T-helper 1 cell (primary cell): ENCODE data around the gene DPYD.
A peak's percentile ranks its signal among the peaks of the same experiment; 100 is the strongest.

Experiments used
- DNase-seq, 5 donors: peaks; one replicate each; pipeline ENCODE4 v3.0.0-alpha.2; 2012 to 2020

DPYD gene

DNA sequence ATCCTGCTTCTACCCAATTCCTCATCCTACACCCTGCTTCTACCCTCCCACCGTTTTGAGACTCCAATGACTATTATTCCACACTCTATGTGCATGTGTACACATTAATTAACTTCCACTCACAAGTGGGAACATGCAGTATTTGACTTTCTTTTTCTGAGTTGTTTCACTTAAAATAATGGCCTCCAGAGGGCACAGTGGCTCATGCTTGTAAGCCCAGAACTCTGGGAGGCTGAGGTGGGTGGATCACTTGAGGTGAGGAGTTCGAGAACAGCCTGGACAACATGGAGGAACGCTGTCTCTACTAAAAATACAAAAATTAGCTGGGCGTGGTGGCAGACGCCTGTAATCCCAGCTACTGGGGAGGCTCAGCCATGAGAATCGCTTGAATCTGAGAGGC, 734.5 kb downstream of the DPYD start:
- no peak for DNase-seq

- no peak for DNase-seq
Observed at GRCh38 chr1:97174039-97174704, 746.7 kb downstream of the DPYD start.

DNA sequence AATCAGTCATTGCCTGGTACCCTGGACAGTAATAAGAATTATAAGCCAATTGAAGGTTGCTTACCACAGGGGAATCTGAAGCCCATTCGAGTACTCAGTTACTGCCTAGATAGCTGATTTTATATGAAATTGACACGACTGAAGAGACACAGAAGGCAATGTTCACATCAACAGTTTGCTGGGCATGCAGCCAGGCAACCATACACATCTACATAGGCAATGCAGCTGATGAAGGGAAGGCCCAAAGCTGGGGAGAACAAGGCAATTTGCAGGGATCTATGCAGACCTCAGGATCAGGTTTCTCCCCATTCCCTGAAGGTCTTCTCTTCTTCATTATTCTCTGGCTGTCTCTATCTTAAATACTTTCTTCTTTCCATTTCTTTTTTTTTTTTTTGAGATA, 750.5 kb downstream of the DPYD start:
- no peak for DNase-seq

DNA sequence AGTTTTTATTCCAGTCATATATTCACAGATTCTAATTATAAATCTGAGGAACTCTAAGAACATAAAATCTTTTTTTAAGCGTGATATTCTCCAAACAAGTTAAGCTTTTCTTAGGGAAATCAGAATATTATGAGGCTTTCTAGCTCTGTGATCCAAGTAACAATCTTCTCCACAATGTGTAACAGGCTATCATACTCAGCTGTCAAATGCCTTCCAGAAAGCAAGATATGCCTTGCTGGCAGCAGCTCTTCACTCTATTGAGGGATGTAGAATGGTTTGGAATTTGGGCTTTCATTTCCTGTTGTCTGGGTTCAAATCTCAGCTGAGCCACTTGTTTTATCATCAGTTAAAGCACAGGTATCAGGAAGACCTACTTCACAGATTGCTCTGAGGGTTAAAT, 752.8 kb downstream of the DPYD start:
- DNase-seq = no peak

- no peak for DNase-seq
Observed at GRCh38 chr1:97167246-97167645, 753.6 kb downstream of the DPYD start.

DNA sequence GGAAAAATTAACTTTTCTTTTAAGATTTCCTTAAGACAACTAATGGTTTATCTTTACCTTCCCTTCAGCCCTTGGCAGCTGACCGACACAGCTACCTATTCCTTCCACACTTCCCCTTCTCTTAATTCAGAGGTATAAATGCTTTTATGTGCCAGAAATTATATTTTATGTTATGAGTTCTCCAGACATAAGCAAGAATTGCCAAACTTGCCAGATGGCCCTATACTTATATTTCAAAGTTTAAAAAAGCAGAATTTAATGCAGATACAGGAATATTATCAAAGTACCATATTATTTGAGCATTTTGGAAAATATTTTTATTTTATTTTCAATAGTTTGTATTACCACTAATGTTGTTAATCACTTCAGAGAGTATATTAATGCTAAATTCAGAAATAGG, 754.2 kb downstream of the DPYD start:
- DNase-seq = no peak

- no peak for DNase-seq
Observed at GRCh38 chr1:97164276-97164639, 756.6 kb downstream of the DPYD start.

GRCh38 chr1:97163591-97164275, 757.1 kb downstream of the DPYD start:
- DNase-seq = no peak

DNA sequence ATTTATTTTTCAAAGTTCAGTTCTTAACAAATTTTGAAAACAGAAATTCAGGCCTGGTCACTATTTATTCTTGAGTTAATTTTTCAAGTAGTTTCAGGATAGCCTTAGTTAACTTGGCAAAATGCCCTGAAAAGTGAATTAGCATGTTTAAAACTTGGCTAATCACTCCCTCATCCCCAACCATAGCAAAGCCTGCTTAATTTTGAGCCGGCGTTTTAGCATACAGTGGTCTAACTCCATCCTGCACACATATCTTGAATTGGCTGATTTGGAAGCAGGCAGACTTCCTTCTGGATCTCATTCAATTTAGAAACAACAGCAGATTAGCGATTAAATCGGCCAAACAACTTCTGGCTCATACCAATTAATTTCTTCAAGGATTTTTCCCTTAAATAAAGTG, 760.0 kb downstream of the DPYD start:
- DNase-seq = no peak

DNA sequence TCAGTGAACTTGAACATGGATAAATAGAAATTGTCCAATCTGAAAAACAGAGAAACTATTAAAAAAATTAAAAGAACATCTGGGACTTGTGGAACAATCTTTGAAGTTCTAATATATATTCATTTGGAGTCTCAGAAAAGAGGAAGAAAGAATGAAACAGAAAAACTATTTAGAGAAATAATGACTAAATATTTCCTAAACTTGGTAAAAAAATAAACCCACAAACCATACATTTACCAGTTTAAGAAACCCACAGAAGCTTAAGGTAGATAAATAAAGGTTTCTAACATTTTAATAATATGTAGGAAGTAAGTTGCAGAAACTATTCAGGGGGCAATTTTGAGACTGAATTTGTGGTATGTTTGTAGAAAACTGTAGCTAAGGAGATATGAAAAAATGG, 761.5 kb downstream of the DPYD start:
- DNase-seq = no peak

GRCh38 chr1:97158691-97159096, 762.1 kb downstream of the DPYD start:
- no peak for DNase-seq

DNA sequence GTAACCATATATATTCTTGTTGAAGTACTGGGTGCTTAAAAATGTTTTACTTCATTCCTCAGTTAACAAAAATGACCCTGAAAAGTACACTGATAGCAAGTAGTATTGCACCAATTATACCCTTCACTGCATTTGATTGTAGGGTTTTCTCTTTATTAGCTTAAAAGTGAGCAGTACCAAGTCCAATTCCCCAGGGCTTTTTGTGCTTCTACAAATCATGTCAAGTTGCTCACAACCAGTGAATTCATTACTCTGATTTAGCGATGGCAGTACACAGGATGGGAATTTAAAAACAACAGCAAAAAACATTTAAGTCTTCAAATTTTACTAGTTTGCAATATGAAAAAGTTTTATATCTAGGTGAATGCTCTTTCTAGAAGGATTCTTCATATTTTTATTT, 762.8 kb downstream of the DPYD start:
- no peak for DNase-seq

DNA sequence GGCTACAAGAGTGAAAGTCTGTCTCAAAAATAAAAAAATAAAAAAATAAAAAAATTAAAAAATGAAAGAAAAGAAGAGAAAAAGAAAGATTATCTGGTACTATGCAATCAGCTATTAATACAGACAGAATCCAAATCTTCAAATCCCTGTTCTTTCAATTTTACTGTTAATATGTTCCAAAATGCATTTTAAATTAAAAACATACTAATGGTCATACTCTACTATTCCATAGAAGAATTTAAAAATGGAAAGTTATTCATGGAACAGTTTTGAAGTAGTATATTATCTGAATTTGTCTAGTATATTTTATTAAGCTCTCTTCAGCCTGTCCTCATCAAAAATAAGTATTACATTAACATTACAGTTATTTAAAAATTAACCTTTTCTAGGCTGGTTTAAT, 769.2 kb downstream of the DPYD start:
- DNase-seq = no peak

GRCh38 chr1:97145321-97145956, 775.4 kb downstream of the DPYD start:
- DNase-seq = no peak

GRCh38 chr1:97144527-97144926, 776.3 kb downstream of the DPYD start:
- DNase-seq = no peak

DNA sequence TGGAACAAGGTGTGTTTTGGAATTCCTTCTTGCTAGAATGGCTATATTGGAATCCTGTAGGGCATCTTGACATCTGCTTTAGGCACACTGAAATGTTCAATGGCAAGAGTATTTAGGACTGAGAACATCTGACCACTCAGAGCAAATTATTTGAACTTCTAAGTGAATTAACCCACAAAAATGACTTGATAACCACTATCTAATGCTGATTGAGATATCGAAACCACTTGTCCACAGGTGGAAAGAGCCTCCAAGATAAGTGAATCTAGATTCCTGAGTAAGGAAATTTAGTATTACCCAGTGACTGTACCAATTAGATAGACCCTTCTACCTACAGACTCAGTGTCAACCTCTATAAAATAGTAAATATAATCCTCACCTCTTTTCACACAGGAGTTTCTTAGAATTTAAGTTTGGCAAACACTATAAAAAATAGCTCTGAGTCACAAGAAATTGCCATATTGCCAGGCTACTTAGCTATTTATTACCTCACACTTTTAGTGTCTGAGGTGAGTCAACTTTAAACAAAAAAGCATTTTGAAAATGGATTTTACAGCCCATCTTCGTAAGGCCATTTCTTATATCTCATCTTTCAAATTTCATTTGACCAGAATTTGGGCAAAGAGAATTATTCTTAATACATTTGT, 777.5 kb downstream of the DPYD start:
- no peak for DNase-seq

GRCh38 chr1:97140611-97141010, 780.2 kb downstream of the DPYD start:
- no peak for DNase-seq

- no peak for DNase-seq
Observed at GRCh38 chr1:97139512-97139911, 781.3 kb downstream of the DPYD start.

DNA sequence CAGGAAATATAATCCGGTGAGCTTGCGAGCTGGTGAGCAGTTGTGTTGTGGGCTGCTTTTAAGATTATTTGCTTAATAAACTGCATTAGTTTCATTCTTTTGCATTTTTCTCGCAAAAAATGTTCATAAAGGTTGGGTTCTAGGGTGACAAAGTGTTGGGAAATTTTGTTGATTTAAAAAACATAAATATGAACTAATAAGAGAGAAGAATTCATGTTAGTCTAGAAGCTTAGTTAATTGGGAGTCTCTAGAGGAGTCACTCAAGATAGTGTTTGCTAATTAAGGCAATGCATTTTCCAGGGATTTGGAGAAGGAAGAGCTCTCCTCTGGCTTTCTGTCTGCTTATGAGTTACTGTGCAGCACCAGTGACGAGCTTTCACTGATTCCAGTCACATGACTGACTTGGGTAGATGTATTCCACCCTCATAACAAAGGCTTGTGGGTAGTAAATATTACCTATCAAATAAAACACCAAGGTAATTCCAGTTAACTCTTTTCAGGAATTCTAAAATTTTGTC, 782.3 kb downstream of the DPYD start:
- DNase-seq = no peak

GRCh38 chr1:97137862-97138514, 782.8 kb downstream of the DPYD start:
- DNase-seq = peak in 1 of 5 donors; percentile 36

GRCh38 chr1:97136996-97137395, 783.8 kb downstream of the DPYD start:
- DNase-seq = no peak

DNA sequence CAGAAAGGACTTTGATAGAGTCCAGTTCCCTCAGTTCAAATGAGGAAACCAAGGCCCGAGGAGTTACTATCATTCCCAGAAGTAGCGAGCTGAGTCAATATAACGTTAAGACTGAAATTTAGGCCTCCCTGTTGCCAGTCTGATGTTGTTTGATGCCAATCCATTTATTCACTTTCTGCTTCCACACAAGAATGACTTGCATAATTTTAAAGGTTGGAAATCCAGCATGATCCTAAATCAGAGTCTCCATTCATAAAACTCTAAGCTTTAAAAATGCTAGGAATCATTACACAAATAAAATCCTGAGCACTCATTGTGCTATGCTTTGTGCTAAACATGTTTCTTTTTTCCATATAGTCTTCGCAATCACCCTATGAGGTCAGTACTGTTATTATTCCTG, 784.9 kb downstream of the DPYD start:
- no peak for DNase-seq

DNA sequence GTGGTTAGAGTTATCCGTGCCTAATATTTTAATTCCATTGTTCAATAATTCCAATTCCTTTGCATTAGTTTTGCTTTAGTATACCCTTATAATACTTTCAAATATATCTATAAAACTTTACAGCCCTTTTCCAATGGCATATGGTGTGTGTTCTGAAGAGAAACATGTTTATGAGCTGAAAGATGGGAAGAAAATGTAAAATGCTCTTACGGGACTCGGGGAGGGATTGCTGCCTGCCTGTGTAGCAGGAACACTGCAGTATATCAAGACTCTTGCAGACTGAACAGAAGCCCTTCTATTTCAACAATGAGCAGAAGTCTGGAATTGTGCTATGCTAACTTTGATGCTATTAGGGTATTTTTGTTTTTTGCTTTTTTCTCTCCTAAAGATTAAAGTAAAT, 792.4 kb downstream of the DPYD start:
- DNase-seq = no peak
